Measurements from ENCODE around the gene HOXC6.

- no peak for TF ChIP-seq CTCF (IDR thresholded peaks at IDR 0.05; ENCODE audit: insufficient read depth, low read length)
- TF ChIP-seq POLR2AphosphoS5 (IDR thresholded peaks at IDR 0.05; ENCODE audit: low read depth): no peak
- no peak for TF ChIP-seq REST (IDR thresholded peaks at IDR 0.05; ENCODE audit: insufficient replicate concordance, low read depth)
- no peak for TF ChIP-seq GABPA (IDR thresholded peaks at IDR 0.05; ENCODE audit: low read depth)
- no peak for TF ChIP-seq SPI1 (IDR thresholded peaks at IDR 0.05; ENCODE audit: borderline replicate concordance, low read depth)
Measured at GRCh38 chr12:54009171-54010052, 18.8 kb upstream of the HOXC6 start.
